Heart right ventricle (tissue), 16 donors: ENCODE measurements around the gene TPST2. TPM values are rescaled to one million over a fixed set of nuclear protein-coding genes. Genes with fewer than 3 reads are reported as not detected.

Experiments
- ATAC-seq, 8 donors: fragments of 200-7000 bp; cut with Tn5 transposase; one replicate each; pipeline ENCODE4 v1.9.1; 2020; ENCODE audit warnings: mild to moderate bottlenecking in 8 of 8, moderate library complexity in 8 of 8, moderate number of reproducible peaks in 1 of 8
- DNase-seq, 2 donors: peaks; one replicate each; pipeline ENCODE4 v3.0.0-alpha.2; 2020
- H3K27ac ChIP-seq, 10 donors: fragments of 200-600 bp; sonication (generic) in 2 of 10; one replicate each; pipeline versions ENCODE4 v1.5.0 to v1.8.0; 2020 to 2022; ENCODE audit warnings: mild to moderate bottlenecking in 3 of 10
- H3K27me3 ChIP-seq, 7 donors: fragments of 200-600 bp; one replicate each; pipeline ENCODE4 v1.8.0; 2021 to 2022; ENCODE audit warnings: mild to moderate bottlenecking in 2 of 7
- H3K36me3 ChIP-seq, 9 donors: fragments of 200-600 bp; sonication (generic) in 1 of 9; one replicate each; pipeline versions ENCODE4 v1.5.0 to v1.8.0; 2020 to 2022; ENCODE audit warnings: mild to moderate bottlenecking in 2 of 9
- H3K4me1 ChIP-seq, 9 donors: fragments of 200-600 bp; sonication (generic) in 1 of 9; one replicate each; pipeline versions ENCODE4 v1.5.0 to v1.8.0; 2020 to 2022; ENCODE audit warnings: mild to moderate bottlenecking in 4 of 9
- H3K4me3 ChIP-seq, 10 donors: fragments of 200-600 bp; sonication (generic) in 2 of 10; one replicate each; pipeline versions ENCODE4 v1.5.0 to v1.8.0; 2020 to 2022; ENCODE audit warnings: mild to moderate bottlenecking in 7 of 10, moderate library complexity in 2 of 10
- H3K9me3 ChIP-seq, 11 donors: fragments of 200-600 bp in 10 of 11; sonication (generic) in 2 of 11; one replicate each; pipeline versions ENCODE4 v1.5.0 to v1.8.0; 2013 to 2022; ENCODE audit warnings: mild to moderate bottlenecking in 2 of 11, control low read depth in 1 of 11, moderate library complexity in 1 of 11
- WGBS, 2 donors: extraction: QIAGEN DNeasy Blood & Tissue Kit; methylation state at CpG; one replicate each; pipeline ENCODE4 v1.1.7; 2013; ENCODE audit warnings: inconsistent platforms in 1 of 2; 5-methylcytosine and 5-hydroxymethylcytosine counted together
- intact Hi-C, 10 donors: fragments of 100-400 bp; cut with DNase I; formaldehyde crosslinking; loops; one replicate each; pipeline versions ENCODE4 v1.11.1 to v1.14.2; 2022
- polyA plus RNA-seq, 2 donors: library from polyadenylated mRNA; stranded (reverse); fragments of 200-250 nt; gene quantifications; one replicate each; pipeline ENCODE4 v1.2.3, GENCODE V29; 2013
- total RNA-seq, 10 donors: library from RNA; stranded (reverse); fragmentation: NEBNext Ultra II Directional in 3 of 10; extraction: Animal tissue kit (Norgen Biotek cat#: 25700) in 3 of 10; gene quantifications; one replicate each; pipeline versions ENCODE4 v1.2.1 to v1.2.4, GENCODE V29; 2021 to 2023
- TF ChIP-seq, protein P1 (sequence below), 9 donors: fragments of 200-600 bp; sonication (generic) in 2 of 9; IDR thresholded peaks; one replicate each; pipeline versions ENCODE4 v1.5.0 to v1.8.0; 2021 to 2022; ENCODE audit warnings: antibody characterized with exemption in 9 of 9, mild to moderate bottlenecking in 5 of 9, moderate library complexity in 1 of 9
- donor health status: Arrhythmogenic right ventricular cardiomyopathy.
- donor health status: ischemic (EF 13 %, LVEDD 7.1; RV severe dilation, severe dysfunction).
- donor health status: healthy with polysubstance abuse.
- donor health status: DM: no; HTN: yes; CAD: no.
- donor health status: DM: no; HTN: no; CAD: no.
- donor health status: ischemic (EF 25% LVEDD 6.9; RV normal size, moderate dysfunction).
- donor health status: ischemic (EF 25% LVEDD 5.7; RV mildly dilated, moderate dysfunction).
- donor health status: healthy.
- donor health status: DM: yes; HTN: yes; CAD: no.
- donor health status: Ischemic cardiomyopathy.
- donor health status: ischemic (EF 35%, LVEDD 5.7; RV mildly dilated, moderate dysfunction).
- donor health status: nonischemic (EF 11% LVEDD 7.7; RV severe dilation, severe dysfunction).
- donor health status: DM: yes; HTN: yes; CAD: no.
- donor health status: PGD.
- donor health status: ischemic (EF 29% LVEDD 5.4; RV normal size, mild dysfunction).
- donor health status: nonischemic (EF 23%, LVEDD 6.1; RV moderate dilation, normal function).

Gene TPST2
- total and polyA plus RNA-seq, 12 donors = 11.1 to 41.5 (median 21.7) TPM

GRCh38 chr22:26565889-26566288, 24.0 kb downstream of the TPST2 start:
- 82 to 86% methylated on average over 8 of the region's 8 CpGs for WGBS, 2 donors
- Histone ChIP-seq H3K4me3 (no peak overlapping the region), H3K9me3 (no peaks in the 10 kb centered on the region), H3K4me1 (peaks cover 3 to 58% (median 34%) of the 10 kb centered on the region in 9 donors), H3K27me3 (no peaks in the 10 kb centered on the region), H3K36me3 (peaks cover 0 to 13% (median 0%) of the 10 kb centered on the region in 9 donors), H3K27ac (no peak overlapping the region)
- TF ChIP-seq, protein P1, sequence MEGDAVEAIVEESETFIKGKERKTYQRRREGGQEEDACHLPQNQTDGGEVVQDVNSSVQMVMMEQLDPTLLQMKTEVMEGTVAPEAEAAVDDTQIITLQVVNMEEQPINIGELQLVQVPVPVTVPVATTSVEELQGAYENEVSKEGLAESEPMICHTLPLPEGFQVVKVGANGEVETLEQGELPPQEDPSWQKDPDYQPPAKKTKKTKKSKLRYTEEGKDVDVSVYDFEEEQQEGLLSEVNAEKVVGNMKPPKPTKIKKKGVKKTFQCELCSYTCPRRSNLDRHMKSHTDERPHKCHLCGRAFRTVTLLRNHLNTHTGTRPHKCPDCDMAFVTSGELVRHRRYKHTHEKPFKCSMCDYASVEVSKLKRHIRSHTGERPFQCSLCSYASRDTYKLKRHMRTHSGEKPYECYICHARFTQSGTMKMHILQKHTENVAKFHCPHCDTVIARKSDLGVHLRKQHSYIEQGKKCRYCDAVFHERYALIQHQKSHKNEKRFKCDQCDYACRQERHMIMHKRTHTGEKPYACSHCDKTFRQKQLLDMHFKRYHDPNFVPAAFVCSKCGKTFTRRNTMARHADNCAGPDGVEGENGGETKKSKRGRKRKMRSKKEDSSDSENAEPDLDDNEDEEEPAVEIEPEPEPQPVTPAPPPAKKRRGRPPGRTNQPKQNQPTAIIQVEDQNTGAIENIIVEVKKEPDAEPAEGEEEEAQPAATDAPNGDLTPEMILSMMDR (IDR thresholded peaks at IDR 0.05) = no peak
- DNase-seq (no peak), ATAC-seq (no peak)
- intact Hi-C loops = no loop called here

GRCh38 chr22:26565181-26565580, 24.8 kb downstream of the TPST2 start:
- WGBS, 2 donors = 93 to 96% methylated on average over 6 of the region's 6 CpGs
- H3K4me3 ChIP-seq = no peak overlapping the region
- TF ChIP-seq, protein P1 (IDR thresholded peaks at IDR 0.05) = no peak
- intact Hi-C loops = no loop called here
- peaks cover 3 to 51% (median 27%) of the 10 kb centered on the region in 9 donors for H3K4me1 ChIP-seq
- ATAC-seq = no peak
- DNase-seq = no peak
- peaks cover 0 to 13% (median 0%) of the 10 kb centered on the region in 9 donors for H3K36me3 ChIP-seq
- no peak overlapping the region for H3K27ac ChIP-seq
- H3K9me3 ChIP-seq = no peaks in the 10 kb centered on the region
- no peaks in the 10 kb centered on the region for H3K27me3 ChIP-seq

GRCh38 chr22:26564672-26565071, 25.3 kb downstream of the TPST2 start:
- no peak for DNase-seq
- peaks cover 3 to 51% (median 22%) of the 10 kb centered on the region in 9 donors for H3K4me1 ChIP-seq
- no peak for ATAC-seq
- intact Hi-C loops = no loop called here
- TF ChIP-seq, protein P1 (IDR thresholded peaks at IDR 0.05) = no peak
- H3K4me3 ChIP-seq = no peak overlapping the region
- 95 to 96% methylated on average over 3 of the region's 3 CpGs for WGBS, 2 donors
- no peak overlapping the region for H3K27ac ChIP-seq
- peaks cover 0 to 13% (median 0%) of the 10 kb centered on the region in 9 donors for H3K36me3 ChIP-seq
- H3K27me3 ChIP-seq = no peaks in the 10 kb centered on the region
- no peaks in the 10 kb centered on the region for H3K9me3 ChIP-seq

GRCh38 chr22:26564181-26564580, 25.8 kb downstream of the TPST2 start:
- 94 to 95% methylated on average over 8 of the region's 8 CpGs for WGBS, 2 donors
- H3K27me3 ChIP-seq = no peaks in the 10 kb centered on the region
- no peak overlapping the region for H3K27ac ChIP-seq
- TF ChIP-seq, protein P1 (IDR thresholded peaks at IDR 0.05) = no peak
- H3K36me3 ChIP-seq = peaks cover 0 to 13% (median 0%) of the 10 kb centered on the region in 9 donors
- peaks cover 3 to 48% (median 23%) of the 10 kb centered on the region in 9 donors for H3K4me1 ChIP-seq
- no peak overlapping the region for H3K4me3 ChIP-seq
- no peaks in the 10 kb centered on the region for H3K9me3 ChIP-seq
- ATAC-seq = no peak
- no peak for DNase-seq
- intact Hi-C loops = no loop called here
